IPS DF 19.7 (cell line): Measurements from ENCODE around the gene TMEM219.
A peak's percentile ranks its signal among the peaks of the same experiment; 100 is the strongest.
"Not testable (repeated sequence)": the region's sequence is repeated elsewhere in the genome, so short reads cannot be mapped to it uniquely, and the experiment has no call there.

Source experiments
- DNase-seq: peaks from one replicate; pipeline ENCODE4 v3.0.0-alpha.2; 2013; ENCODE audit warnings: low read depth, low spot score

Gene TMEM219

DNA sequence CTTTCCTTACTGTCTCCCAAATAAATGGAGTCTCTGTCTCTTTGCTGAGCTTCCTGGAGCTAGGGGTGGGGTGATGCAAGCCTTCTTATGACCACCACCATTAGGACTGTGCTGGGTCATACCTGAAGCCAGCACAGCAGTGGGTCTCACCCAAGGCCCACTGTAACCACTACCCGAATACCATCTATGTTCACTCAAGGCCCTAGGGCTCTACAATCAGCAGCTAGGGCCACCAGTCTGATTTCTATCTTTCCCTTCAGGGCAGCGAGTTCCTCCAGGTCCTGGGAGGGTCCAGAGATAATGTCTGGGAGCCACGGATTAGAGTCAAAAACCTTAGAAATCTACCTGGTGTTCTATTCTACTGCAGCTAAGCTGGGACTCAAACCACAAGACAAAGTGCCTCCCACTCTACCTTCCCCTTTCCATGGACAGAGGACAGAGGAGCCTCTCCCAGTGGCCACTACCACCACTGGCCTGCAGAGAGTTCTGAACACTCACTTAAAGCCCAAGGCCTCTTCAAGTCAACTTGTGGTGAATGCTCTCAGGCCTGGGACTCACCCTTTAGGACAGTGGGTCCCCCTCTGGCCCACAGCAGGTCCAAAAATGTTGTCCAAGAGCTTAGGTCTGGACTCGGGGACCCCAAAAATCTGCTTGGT lies 10.9 kb upstream of the TMEM219 start:
- DNase-seq: no peak

DNA sequence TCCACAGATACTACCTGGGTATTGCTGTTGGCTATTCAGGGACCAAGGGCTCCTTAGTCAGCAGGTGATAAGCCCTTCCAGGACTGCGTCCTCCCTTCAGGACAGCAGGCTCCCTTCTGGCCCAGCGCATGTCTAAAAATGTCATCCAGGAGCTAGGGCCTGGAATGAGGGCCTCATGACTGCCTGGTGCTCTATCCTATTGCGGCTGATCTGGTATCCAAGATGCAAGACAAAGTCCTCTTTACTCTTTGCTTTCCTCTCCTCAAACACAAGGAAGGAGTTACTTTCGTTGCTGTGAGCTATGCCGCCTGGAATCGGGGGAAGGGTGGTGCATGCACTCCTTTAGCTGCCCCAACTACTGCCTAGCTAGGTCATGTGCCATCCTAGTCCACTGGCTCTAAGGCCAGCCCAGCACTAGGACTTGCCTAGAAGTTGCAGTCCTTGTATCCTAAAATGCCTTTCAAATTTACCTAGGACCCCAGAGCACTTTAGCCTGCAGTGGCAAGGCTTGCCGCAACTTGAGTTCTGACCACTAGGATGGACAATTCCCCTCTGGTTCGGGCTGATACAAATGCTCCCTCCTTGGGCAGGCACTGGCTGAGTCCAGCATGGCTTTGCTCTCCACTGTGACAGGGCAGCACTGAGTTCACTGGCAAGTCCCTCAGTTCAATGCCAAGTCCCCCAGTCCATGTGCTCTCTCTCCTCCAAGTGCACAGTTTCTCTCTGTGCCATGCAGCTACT lies 10.1 kb upstream of the TMEM219 start:
- no peak for DNase-seq

DNA sequence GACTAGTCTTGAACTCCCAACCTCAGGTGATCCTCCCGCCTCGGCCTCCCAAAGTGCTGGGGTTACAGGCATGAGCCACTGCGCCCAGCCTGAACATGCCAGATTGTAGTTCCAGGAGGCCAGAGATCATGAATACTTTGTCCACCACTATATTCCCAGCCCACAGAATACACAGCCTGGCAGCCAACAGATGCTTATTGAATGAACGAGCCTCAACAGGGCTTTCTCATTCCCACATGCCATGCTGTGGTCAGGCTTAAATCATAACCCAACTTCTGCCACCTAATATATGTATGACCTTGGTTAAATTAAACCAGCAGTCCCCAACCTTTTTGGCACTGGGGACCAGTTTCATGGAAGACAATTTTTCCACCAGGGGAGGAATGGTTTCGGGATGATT lies 3.1 kb upstream of the TMEM219 start:
- no peak for DNase-seq

DNA sequence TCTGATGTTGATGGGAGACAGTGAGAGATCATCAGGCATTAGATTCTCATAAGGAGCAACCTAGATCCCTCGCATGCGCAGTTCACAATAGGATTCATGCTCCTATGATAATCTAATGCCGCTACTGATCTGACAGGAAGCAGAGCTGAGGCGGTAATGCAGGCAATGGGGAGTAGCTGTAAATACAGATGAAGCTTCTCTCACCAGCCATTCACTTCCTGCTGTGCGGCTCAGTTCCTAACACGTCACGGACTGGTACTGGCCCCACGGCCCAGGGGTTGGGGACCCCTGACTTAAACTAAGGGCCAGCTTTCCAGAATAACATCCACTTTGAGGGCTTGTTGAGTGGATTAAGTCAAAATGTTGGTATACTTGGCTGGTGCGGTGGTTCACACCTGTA lies 2.6 kb upstream of the TMEM219 start:
- no peak for DNase-seq

DNA sequence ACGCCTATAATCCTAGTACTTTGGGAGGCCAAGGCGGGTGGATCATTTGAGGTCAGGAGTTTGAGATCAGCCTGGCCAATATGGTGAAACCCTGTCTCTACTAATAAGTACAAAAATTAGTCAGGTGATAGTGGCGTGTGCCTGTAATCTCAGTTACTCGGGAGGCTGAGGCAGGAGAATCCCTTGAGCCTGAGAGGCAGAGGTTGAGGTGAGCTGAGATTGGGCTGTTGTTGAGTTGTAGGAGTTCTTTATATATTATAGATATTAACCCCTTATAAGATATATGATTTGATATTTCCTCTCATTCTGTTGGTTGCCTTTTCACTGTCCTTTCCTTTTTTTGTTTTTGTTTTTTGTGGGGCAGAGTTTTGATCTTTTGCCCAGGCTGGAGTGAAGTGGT lies 2.1 kb upstream of the TMEM219 start:
- not testable (repeated sequence) for DNase-seq

DNA sequence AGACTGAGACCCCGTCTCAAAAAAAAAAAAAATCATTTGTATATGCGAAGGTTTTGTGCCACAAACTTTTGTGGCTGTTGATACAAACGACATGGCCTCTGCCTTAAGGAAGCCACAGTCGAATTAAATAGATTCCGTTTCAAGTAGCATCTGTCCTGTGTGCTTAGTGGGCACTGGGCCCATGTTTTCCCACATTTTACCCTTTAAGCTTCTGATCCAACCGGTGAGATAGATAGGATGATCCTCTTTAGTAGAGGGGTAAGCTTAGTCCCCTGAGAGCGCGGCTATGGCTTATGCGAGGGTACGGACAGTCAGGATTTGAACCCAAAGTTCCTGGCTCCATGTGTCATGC lies 776 bp upstream of the TMEM219 start:
- DNase-seq: no peak

DNA sequence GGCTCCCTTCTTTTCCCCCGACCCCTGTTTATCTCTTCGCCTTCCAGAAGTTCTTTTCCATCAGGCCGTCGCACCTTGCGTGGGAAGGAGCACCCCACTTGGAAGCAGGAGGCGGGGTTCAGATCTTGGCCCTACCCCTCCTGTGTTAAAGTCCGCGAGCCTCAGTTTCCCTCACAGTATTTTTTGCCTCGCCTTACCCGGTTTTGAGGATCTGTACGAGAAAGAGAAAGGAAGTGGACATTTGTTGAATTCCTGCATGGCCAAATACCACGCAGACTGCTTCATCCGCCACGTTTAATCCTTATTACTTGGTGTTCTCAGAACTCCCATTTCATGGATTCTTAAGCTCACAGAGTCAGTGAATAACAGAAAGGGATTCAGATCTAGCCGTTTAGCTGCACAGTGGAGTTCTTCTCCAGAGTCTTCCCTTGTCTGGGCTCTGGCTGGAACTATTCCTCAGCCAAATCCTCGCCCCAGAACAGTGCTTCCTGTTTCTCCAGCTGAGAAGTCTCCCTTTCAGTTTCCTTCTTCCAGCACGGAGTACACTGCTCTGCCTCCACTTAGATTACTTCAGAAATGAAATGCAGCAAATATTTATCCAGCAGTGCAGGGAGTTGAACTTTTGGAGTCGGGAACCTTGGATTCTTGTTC lies 590 bp downstream of the TMEM219 start:
- no peak for DNase-seq

DNA sequence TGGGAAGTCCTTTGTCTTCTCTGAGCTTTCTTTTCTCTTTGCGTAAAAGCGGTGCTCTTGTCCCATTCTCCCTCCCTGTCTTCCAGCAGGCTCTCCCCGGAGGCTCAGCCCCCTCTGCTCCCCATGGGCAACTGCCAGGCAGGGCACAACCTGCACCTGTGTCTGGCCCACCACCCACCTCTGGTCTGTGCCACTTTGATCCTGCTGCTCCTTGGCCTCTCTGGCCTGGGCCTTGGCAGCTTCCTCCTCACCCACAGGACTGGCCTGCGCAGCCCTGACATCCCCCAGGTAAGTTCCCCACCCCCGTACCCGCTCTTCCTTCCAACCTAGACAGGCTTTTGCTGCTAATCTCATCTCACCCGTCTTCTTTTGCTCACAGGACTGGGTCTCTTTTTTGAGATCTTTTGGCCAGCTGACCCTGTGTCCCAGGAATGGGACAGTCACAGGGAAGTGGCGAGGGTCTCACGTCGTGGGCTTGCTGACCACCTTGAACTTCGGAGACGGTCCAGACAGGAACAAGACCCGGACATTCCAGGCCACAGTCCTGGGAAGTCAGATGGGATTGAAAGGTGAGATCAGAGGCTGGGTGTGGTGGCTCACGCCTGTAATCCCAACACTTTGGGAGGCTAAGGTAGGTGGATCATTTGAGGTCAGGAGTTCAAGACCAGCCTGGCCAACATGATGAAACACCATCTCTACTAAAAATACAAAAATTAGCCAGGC lies 1.3 kb downstream of the TMEM219 start:
- DNase-seq: no peak

DNA sequence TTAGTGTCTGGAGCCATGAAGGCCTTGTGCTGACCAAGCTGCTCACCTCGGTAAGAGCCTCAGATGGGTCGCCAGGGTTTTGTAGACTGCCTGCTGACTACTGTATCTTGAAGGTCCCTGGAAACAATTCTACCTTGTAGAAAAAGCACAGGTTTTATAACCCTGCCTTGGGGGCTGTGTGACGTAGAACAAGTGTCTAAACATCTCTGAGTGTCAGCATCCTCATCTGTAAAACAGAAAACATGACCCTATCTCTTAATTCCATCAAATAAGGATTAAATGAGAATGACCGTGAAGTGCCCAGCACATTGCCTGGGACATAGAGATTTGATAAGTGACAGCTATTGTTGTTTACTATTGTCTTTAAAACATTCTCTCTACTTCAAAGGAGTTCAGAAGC lies 6.3 kb downstream of the TMEM219 start:
- DNase-seq: no peak

DNA sequence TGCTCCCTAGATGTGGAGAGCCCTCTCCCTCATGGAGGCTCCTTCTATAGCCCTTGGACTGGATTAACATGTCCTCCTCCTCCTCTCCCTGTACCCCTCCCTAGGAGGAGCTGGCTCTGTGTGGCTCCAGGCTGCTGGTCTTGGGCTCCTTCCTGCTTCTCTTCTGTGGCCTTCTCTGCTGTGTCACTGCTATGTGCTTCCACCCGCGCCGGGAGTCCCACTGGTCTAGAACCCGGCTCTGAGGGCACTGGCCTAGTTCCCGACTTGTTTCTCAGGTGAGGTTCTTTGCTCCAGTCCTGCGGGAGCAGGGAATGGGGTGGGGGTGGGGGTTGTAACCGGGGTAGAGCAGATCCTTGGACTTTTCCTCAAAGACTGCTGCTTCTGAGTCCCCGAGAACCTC lies 9.4 kb downstream of the TMEM219 start:
- no peak for DNase-seq

DNA sequence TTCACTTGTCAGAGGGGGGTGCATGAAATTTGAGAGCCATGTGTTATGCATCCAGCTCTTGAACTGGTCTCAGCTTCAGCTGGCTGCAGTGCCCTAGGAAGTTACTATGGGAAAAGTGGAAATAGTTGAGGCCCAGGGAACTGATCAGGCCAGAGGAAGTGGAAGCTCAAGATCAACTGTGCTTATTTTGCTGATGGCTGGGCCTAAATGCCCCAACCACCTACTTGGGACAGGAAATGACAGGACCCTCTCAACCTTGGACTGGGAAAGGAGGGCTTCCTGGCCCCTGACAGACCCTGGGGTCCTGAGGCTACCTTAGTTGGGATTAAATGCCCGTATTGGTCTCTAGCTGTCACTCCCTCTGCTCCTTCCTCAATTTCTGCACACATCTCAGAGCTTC lies 10.6 kb downstream of the TMEM219 start:
- no peak for DNase-seq

DNA sequence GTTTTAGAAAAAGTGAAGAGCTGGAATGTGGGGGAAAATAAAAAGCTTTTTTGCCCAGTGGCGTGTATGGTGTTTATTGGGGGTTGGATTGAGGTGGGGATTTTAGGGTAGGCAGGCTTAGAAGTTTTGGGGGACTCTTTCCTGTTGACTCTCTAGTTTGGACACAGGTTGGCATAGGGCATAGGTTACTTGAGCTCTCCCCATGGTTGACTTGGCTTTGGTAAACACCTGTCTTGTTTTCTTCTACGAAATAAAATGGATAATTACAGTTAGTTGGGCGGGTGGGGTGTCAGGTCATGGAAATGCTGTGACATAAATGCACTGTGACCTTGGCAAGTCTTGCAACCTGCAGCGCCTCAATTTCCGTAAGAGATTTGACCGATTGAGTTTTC lies 11.1 kb downstream of the TMEM219 start:
- no peak for DNase-seq

DNA sequence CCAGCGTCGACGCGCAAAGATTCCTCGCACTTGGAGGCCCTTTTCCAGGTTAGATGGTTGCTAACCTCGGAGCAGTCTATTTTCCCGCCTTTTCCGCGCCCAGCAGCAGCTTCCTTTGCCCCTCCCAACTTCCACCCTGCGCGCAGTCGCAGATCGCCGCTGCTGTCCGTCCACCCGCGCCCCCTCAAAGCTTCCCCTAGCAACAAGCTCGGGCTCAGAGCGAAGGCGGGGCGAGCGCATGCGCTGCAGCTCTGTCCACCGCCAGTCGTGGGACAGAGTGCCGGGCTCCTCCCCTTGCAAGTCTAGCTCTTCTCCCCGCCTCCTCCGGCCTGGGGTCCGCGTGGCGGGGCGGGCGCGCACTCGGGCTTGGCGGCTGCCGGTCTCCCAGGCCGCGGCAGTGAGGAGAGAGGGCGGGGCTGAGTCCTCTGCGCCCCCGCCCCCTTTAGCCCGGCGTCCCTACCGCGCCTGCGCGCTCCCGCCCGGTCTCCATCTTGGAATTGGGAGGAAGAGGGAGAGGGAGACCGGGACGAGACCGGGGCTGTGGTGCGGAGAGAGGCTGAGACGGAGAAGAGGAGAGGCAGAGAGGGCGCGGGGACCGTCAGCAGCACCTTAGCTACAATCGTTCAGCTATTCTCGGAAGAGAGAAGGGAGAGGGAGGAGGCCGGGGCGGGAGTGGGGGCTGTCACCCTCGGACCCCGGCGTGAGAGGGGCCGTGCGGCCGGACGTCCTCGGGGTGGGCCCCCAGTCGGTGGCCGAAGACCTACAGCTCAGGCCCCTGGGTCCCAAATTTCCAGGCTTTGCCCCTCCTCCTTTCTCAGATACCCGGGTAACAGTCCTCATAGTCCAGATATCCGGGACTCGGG lies 11.7 kb downstream of the TMEM219 start, which contains the start of gene TAOK2:
TSS of gene TAOK2 (plus strand) at position 485 of the 863 bp plus-strand sequence. CDS start 3,905 bp downstream, outside the sequence.
- peak; percentile 93 for DNase-seq

DNA sequence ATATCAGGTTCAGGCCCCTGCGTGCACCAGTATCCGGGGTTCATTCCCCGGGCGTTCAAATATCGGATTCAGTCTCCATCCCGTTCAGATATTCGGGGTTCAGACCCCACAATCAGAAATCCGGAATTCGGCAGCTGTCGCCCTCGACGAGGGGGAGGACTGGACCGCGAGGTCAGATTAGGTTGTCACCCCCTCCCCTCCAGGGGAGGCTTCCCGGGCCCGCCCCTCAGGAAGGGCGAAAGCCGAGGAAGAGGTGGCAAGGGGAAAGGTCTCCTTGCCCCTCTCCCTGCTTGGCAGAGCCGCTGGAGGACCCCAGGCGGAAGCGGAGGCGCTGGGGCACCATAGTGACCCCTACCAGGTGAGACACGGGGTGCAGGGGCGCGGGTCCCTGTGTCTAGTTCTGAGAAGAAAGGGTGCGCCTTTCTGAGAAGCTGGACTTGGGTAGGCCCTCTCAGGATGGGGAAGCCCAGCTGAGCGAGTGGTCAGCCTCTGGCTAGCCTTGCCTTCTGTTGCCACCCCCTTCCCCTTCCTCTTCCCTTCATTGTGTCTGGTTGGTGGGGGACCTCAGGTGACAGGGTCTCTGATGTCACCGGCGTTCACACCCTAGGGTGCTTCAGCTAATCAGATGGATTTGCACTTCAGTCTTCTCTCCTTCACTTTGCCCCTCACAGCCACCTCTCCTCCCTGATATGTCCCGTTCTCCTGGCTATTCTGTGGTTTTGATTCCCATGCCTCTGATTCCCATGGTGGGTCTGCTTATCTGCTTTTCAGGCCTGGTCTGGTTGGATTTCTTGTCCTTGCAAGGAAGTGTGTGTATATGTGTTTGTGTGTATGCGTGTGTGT lies 12.6 kb downstream of the TMEM219 start:
- DNase-seq: no peak

DNA sequence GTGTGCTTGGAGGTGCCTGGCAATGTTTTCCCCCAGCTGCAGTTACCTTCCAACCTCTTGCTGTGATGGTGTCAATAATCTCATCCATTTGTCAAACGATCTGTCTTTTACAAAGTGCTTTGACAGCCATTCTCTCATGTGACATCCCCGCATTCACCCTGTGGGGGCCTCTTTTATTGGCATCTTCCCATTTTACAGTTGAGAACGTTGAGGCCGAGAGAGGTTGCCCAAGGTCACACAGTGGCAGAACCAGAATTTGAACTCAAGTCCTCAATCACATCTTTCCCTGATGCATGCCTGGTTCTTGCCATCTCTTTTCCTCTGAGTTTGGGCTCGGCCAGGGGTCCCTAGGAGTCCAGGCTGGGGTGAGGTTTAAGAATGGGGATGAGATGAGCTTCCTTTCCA lies 13.3 kb downstream of the TMEM219 start:
- no peak for DNase-seq

DNA sequence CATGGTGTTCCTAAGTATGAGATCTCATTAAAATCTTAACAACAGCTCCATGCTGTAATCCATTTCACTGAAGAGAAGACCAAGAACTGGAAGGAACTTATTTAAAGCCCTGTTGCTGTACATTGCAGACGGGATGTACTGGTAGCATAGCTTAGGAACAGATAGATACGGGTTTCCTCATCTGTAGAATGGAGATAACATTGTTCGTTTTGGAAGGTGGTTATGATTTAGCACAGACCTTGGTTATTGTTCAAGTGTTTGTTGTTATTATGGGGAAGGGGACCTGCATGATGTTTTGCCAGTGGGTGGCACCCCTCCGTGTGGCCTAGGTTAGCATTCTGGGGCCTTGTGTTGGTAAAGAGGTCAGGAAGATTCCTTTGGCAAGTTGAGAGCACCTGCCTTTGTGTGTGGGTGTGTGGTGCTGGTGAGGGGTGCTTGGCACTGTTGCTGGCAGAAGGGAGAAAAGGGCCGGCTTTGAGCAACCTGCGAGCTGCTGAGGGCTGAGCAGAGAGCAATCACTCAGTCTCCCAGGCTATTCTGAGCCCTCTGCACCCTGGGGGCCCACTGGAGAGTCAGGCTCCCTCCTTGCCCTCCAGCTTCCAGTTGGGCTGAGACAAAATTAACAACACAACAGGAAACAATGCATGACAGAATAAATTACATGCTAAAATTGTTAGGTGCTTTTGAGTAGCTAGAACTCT lies 14.1 kb downstream of the TMEM219 start:
- no peak for DNase-seq

DNA sequence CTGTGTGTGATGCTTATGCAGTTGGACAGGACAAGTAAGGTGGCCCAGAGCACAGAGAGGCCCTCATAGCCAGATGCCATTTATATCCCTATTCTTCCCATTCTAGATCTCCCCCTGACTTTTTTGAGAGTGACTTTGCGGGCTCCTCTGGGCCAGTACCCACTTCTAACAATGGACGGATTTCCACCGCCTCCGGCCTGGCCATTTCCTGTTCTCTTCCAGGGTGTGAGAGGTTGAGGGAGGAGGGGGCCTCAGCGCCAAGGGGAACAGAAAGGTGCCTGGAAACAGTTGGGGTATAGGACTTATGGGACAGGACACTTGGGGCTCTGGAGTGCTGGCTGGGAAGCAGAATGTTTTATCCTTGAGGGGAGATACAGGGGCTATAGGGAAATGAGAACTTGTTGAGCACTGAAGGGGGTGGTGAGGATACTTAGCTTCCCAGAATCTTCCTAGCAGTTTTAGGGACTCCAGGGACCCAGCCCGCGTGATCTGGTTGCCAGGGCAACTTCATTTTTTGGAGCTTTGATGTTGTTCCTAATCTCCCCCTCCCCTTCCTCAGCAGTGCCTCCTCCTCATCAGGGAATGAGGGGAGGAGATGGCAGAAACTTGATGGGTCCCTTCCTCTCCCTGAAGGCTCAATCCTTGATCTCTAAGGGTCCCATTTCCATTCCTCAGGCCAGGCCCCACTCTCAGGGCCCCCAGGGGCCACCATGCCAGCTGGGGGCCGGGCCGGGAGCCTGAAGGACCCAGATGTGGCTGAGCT lies 15.4 kb downstream of the TMEM219 start:
- no peak for DNase-seq

DNA sequence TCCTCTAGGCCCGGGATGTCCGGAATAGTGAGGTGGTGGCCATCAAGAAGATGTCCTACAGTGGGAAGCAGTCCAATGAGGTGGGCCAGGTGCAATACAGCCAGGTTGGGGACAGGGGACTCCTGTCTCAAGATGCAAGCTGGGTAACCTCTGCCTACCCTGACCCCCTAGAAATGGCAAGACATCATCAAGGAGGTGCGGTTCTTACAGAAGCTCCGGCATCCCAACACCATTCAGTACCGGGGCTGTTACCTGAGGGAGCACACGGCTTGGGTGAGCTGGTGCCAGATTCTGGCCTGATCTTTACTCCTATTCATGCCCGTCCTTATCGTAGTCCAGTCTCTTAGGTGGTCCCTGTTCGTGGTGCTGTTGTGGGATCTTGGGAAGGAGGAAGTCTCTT lies 16.2 kb downstream of the TMEM219 start:
- no peak for DNase-seq
